Stimulated activated naive CD8-positive, alpha-beta T cell treated with anti-CD3 and anti-CD28 coated beads, Interleukin-15, amount 100 ng/mL, for 72 hours (primary cell): ENCODE results near the gene WDR20.
A peak's percentile ranks its signal among the peaks of the same experiment; 100 is the strongest.

ENCODE experiments used
- ATAC-seq: fragments of 150-1000 bp; cut with Tn5 transposase; 2 replicates; pipeline ENCODE4 v1.10.0; 2021; ENCODE audit warnings: mild to moderate bottlenecking, moderate library complexity
- DNase-seq, 2 donors: peaks; one replicate each; pipeline ENCODE4 v3.0.0; 2021 to 2022
- H3K27ac Mint-ChIP-seq, 2 donors: one replicate each; pipeline ENCODE4 v1.8.0; 2022; ENCODE audit warnings: mild to moderate bottlenecking in 2 of 2, mixed read lengths in 2 of 2, moderate library complexity in 2 of 2
- H3K27me3 Mint-ChIP-seq: one replicate; pipeline ENCODE4 v1.8.0; 2022; ENCODE audit warnings: mixed read lengths
- H3K4me1 Mint-ChIP-seq: one replicate; pipeline ENCODE4 v1.8.0; 2022; ENCODE audit warnings: mild to moderate bottlenecking, mixed read lengths
- H3K4me3 Mint-ChIP-seq, 2 donors: one replicate each; pipeline ENCODE4 v1.8.0; 2022; ENCODE audit warnings: mild to moderate bottlenecking in 2 of 2, mixed read lengths in 2 of 2, moderate library complexity in 1 of 2
- H3K9me3 Mint-ChIP-seq, 2 donors: one replicate each; pipeline ENCODE4 v1.8.0; 2022; ENCODE audit warnings: mixed read lengths in 2 of 2

The WDR20 gene

GRCh38 chr14:102211240-102211639 is 71.5 kb downstream of the WDR20 start:
- H3K27ac Mint-ChIP-seq: peak overlapping the region in 1 of 2 donors; percentile 30

GRCh38 chr14:102212356-102212755 is 72.7 kb downstream of the WDR20 start:
- H3K4me3 Mint-ChIP-seq: no peak overlapping the region
- no peaks in the 10 kb centered on the region for H3K27me3 Mint-ChIP-seq
- DNase-seq: no peak
- H3K9me3 Mint-ChIP-seq: no peaks in the 10 kb centered on the region
- no peak for ATAC-seq
- H3K27ac Mint-ChIP-seq: no peak overlapping the region
- no peaks in the 10 kb centered on the region for H3K4me1 Mint-ChIP-seq

More at GRCh38 chr14:102211240-102211639, 71.5 kb downstream of the WDR20 start:
- DNase-seq (no peak), ATAC-seq (no peak)
- Mint-ChIP-seq H3K4me3 (no peak overlapping the region), H3K4me1 (no peaks in the 10 kb centered on the region), H3K27me3 (no peaks in the 10 kb centered on the region), H3K9me3 (no peaks in the 10 kb centered on the region)

- no peaks in the 10 kb centered on the region for H3K27me3 Mint-ChIP-seq
- ATAC-seq: no peak
These were observed 73.1 kb downstream of the WDR20 start for GRCh38 chr14:102212845-102213244.

GRCh38 chr14:102213470-102213869 is 73.8 kb downstream of the WDR20 start:
- Mint-ChIP-seq H3K4me3 (no peak overlapping the region), H3K4me1 (no peaks in the 10 kb centered on the region), H3K27ac (peak overlapping the region in 1 of 2 donors; percentile 34), H3K9me3 (no peaks in the 10 kb centered on the region), H3K27me3 (no peaks in the 10 kb centered on the region)
- ATAC-seq: no peak
- no peak for DNase-seq

More at GRCh38 chr14:102212845-102213244, 73.1 kb downstream of the WDR20 start:
- Mint-ChIP-seq H3K9me3 (no peaks in the 10 kb centered on the region), H3K4me1 (no peaks in the 10 kb centered on the region), H3K27ac (no peak overlapping the region), H3K4me3 (no peak overlapping the region)
- DNase-seq: no peak

- Mint-ChIP-seq H3K4me1 (peaks cover 2% of the 10 kb centered on the region), H3K27ac (peak overlapping the region in 1 of 2 donors; percentile 34)
These were observed 74.4 kb downstream of the WDR20 start for GRCh38 chr14:102213984-102214658.

GRCh38 chr14:102215071-102215470 is 75.4 kb downstream of the WDR20 start:
- H3K9me3 Mint-ChIP-seq: no peaks in the 10 kb centered on the region
- H3K27ac Mint-ChIP-seq: no peak overlapping the region
- no peaks in the 10 kb centered on the region for H3K27me3 Mint-ChIP-seq
- no peak overlapping the region for H3K4me3 Mint-ChIP-seq
- DNase-seq (no peak), ATAC-seq (no peak)
- H3K4me1 Mint-ChIP-seq: peaks cover 11% of the 10 kb centered on the region

More at GRCh38 chr14:102213984-102214658, 74.4 kb downstream of the WDR20 start:
- Mint-ChIP-seq H3K9me3 (no peaks in the 10 kb centered on the region), H3K4me3 (no peak overlapping the region), H3K27me3 (no peaks in the 10 kb centered on the region)
- ATAC-seq: no peak
- DNase-seq: no peak

GRCh38 chr14:102215576-102216250 is 76.0 kb downstream of the WDR20 start:
- peak overlapping the region in 1 of 2 donors; percentile 79 for H3K27ac Mint-ChIP-seq
- H3K4me1 Mint-ChIP-seq: peaks cover 17% of the 10 kb centered on the region
- H3K27me3 Mint-ChIP-seq: no peaks in the 10 kb centered on the region
- no peak for ATAC-seq
- no peaks in the 10 kb centered on the region for H3K9me3 Mint-ChIP-seq
- DNase-seq: no peak
- H3K4me3 Mint-ChIP-seq: no peak overlapping the region

GRCh38 chr14:102217399-102217798 is 77.7 kb downstream of the WDR20 start:
- H3K27me3 Mint-ChIP-seq: no peaks in the 10 kb centered on the region
- H3K9me3 Mint-ChIP-seq: no peaks in the 10 kb centered on the region
- ATAC-seq: no peak
- peaks cover 24% of the 10 kb centered on the region for H3K4me1 Mint-ChIP-seq
- DNase-seq: no peak
- no peak overlapping the region for H3K4me3 Mint-ChIP-seq
- H3K27ac Mint-ChIP-seq: peak overlapping the region; percentile 44 to 80

- Mint-ChIP-seq H3K27ac (peak overlapping the region in 1 of 2 donors; percentile 54), H3K4me1 (peaks cover 24% of the 10 kb centered on the region), H3K9me3 (no peaks in the 10 kb centered on the region), H3K27me3 (no peaks in the 10 kb centered on the region), H3K4me3 (no peak overlapping the region)
- no peak for DNase-seq
- ATAC-seq: no peak
These were observed 78.3 kb downstream of the WDR20 start for GRCh38 chr14:102217987-102218421.

- Mint-ChIP-seq H3K9me3 (no peaks in the 10 kb centered on the region), H3K4me3 (no peak overlapping the region), H3K4me1 (peaks cover 24% of the 10 kb centered on the region), H3K27me3 (no peaks in the 10 kb centered on the region), H3K27ac (no peak overlapping the region)
- ATAC-seq (no peak), DNase-seq (no peak)
These were observed 79.0 kb downstream of the WDR20 start for GRCh38 chr14:102218688-102219087.

GRCh38 chr14:102219316-102219715 is 79.6 kb downstream of the WDR20 start:
- ATAC-seq (no peak), DNase-seq (no peak)
- no peaks in the 10 kb centered on the region for H3K9me3 Mint-ChIP-seq
- peaks cover 24% of the 10 kb centered on the region for H3K4me1 Mint-ChIP-seq
- H3K27me3 Mint-ChIP-seq: no peaks in the 10 kb centered on the region
- no peak overlapping the region for H3K27ac Mint-ChIP-seq
- H3K4me3 Mint-ChIP-seq: no peak overlapping the region

GRCh38 chr14:102220031-102220430 is 80.3 kb downstream of the WDR20 start:
- peak overlapping the region in 1 of 2 donors; percentile 45 for H3K27ac Mint-ChIP-seq
- no peaks in the 10 kb centered on the region for H3K27me3 Mint-ChIP-seq
- H3K9me3 Mint-ChIP-seq: no peaks in the 10 kb centered on the region
- H3K4me3 Mint-ChIP-seq: no peak overlapping the region
- peak in 1 of 2 donors; percentile 55 for DNase-seq
- peak; percentile 96 for ATAC-seq
- peaks cover 24% of the 10 kb centered on the region for H3K4me1 Mint-ChIP-seq

- DNase-seq: no peak
- Mint-ChIP-seq H3K27me3 (no peaks in the 10 kb centered on the region), H3K4me3 (no peak overlapping the region), H3K27ac (peak overlapping the region in 1 of 2 donors; percentile 71), H3K4me1 (peaks cover 24% of the 10 kb centered on the region), H3K9me3 (no peaks in the 10 kb centered on the region)
- ATAC-seq: no peak
These were observed 81.3 kb downstream of the WDR20 start for GRCh38 chr14:102221026-102221425.

- H3K4me1 Mint-ChIP-seq: peaks cover 24% of the 10 kb centered on the region
- H3K27ac Mint-ChIP-seq: peak overlapping the region in 1 of 2 donors; percentile 63
- H3K27me3 Mint-ChIP-seq: no peaks in the 10 kb centered on the region
- DNase-seq (no peak), ATAC-seq (no peak)
- H3K9me3 Mint-ChIP-seq: no peaks in the 10 kb centered on the region
- peak overlapping the region in 1 of 2 donors; percentile 49 for H3K4me3 Mint-ChIP-seq
These were observed 82.4 kb downstream of the WDR20 start for GRCh38 chr14:102222009-102222575.

- Mint-ChIP-seq H3K4me3 (no peak overlapping the region), H3K27me3 (no peaks in the 10 kb centered on the region), H3K9me3 (no peaks in the 10 kb centered on the region), H3K4me1 (peaks cover 24% of the 10 kb centered on the region), H3K27ac (no peak overlapping the region)
- DNase-seq: no peak
- no peak for ATAC-seq
These were observed 83.1 kb downstream of the WDR20 start for GRCh38 chr14:102222751-102223150.

- no peaks in the 10 kb centered on the region for H3K9me3 Mint-ChIP-seq
- no peak for ATAC-seq
- peaks cover 24% of the 10 kb centered on the region for H3K4me1 Mint-ChIP-seq
- H3K27ac Mint-ChIP-seq: no peak overlapping the region
- no peak for DNase-seq
- H3K27me3 Mint-ChIP-seq: no peaks in the 10 kb centered on the region
- no peak overlapping the region for H3K4me3 Mint-ChIP-seq
These were observed 84.0 kb downstream of the WDR20 start for GRCh38 chr14:102223682-102224081.
